GM19455 (cell line): ENCODE measurements around the gene CADPS2.

Experiments
- ATAC-seq: cut with Tn5 transposase; IDR thresholded peaks from one replicate; pipeline ENCODE4 v1.9.1; 2021; ENCODE audit not compliant: unreplicated experiment

Gene CADPS2

GRCh38 chr7:122315507-122316466, 570.5 kb downstream of the CADPS2 start:
- ATAC-seq = no peak

- no peak for ATAC-seq
Measured at GRCh38 chr7:122314284-122314683, 572.0 kb downstream of the CADPS2 start.

- ATAC-seq = no peak
Measured at GRCh38 chr7:122312789-122313188, 573.5 kb downstream of the CADPS2 start.

- ATAC-seq = no peak
Measured at GRCh38 chr7:122311734-122312450, 574.4 kb downstream of the CADPS2 start.

GRCh38 chr7:122311050-122311700, 575.1 kb downstream of the CADPS2 start:
- no peak for ATAC-seq

- ATAC-seq = no peak
Measured at GRCh38 chr7:122310119-122311021, 575.9 kb downstream of the CADPS2 start.

- no peak for ATAC-seq
Measured at GRCh38 chr7:122309421-122309820, 576.8 kb downstream of the CADPS2 start.

GRCh38 chr7:122307228-122307621, 579.0 kb downstream of the CADPS2 start:
- no peak for ATAC-seq

- no peak for ATAC-seq
Measured at GRCh38 chr7:122306320-122307227, 579.7 kb downstream of the CADPS2 start.

- no peak for ATAC-seq
Measured at GRCh38 chr7:122305475-122306319, 580.6 kb downstream of the CADPS2 start.

GRCh38 chr7:122304996-122305421, 581.3 kb downstream of the CADPS2 start:
- no peak for ATAC-seq

GRCh38 chr7:122304319-122304975, 581.8 kb downstream of the CADPS2 start, which contains the start of gene FEZF1:
Gene FEZF1 (minus strand): TSS chr7:122304750. CDS start chr7:122304437, 313 bp downstream.
- no peak for ATAC-seq

GRCh38 chr7:122303531-122304318, 582.5 kb downstream of the CADPS2 start:
- ATAC-seq = no peak

- ATAC-seq = no peak
Measured at GRCh38 chr7:122302761-122303530, 583.3 kb downstream of the CADPS2 start.

GRCh38 chr7:122301858-122302760, 584.2 kb downstream of the CADPS2 start:
- ATAC-seq = no peak
